DOHH2 (cell line): ENCODE measurements around the gene TM4SF18.

ENCODE experiments used
- H3F3A ChIP-seq: fragments of 200-600 bp; sonication (generic), shearing (Covaris generic); 2 replicates; pipeline ENCODE4 v1.6.0; 2016; ENCODE audit warnings: antibody characterized with exemption, mild to moderate bottlenecking; ENCODE audit not compliant: control insufficient read depth, insufficient read depth
- H3K27ac ChIP-seq: fragments of 200-600 bp; sonication (generic); 2 replicates; pipeline ENCODE4 v1.5.1; 2014; ENCODE audit warnings: low read depth, mild to moderate bottlenecking, low read length, moderate library complexity
- H3K27me3 ChIP-seq: fragments of 200-600 bp; sonication (generic); 2 replicates; pipeline ENCODE4 v1.6.1; 2014; ENCODE audit warnings: mild to moderate bottlenecking, low read length, mixed read lengths; ENCODE audit not compliant: control insufficient read depth
- H3K36me3 ChIP-seq: fragments of 200-600 bp; sonication (generic); 2 replicates; pipeline ENCODE4 v1.6.1; 2014; ENCODE audit warnings: mild to moderate bottlenecking, low read length, moderate library complexity, mixed read lengths; ENCODE audit not compliant: control insufficient read depth
- H3K4me1 ChIP-seq: fragments of 200-600 bp; sonication (generic); 2 replicates; pipeline ENCODE4 v1.6.1; 2014; ENCODE audit warnings: mild to moderate bottlenecking, low read length, mixed read lengths; ENCODE audit not compliant: control insufficient read depth
- H3K4me2 ChIP-seq: fragments of 200-600 bp; sonication (generic); 2 replicates; pipeline ENCODE4 v1.6.0; 2014; ENCODE audit warnings: mild to moderate bottlenecking, low read length, moderate library complexity
- H3K4me3 ChIP-seq: fragments of 200-600 bp; sonication (generic); 2 replicates; pipeline ENCODE4 v1.5.1; 2014; ENCODE audit warnings: mild to moderate bottlenecking, low read length, mixed read lengths
- H3K79me2 ChIP-seq: fragments of 200-600 bp; sonication (generic); 2 replicates; pipeline ENCODE4 v1.6.1; 2014; ENCODE audit warnings: mild to moderate bottlenecking, low read length, mixed read lengths; ENCODE audit not compliant: control insufficient read depth
- H3K9me2 ChIP-seq: fragments of 200-600 bp; sonication (generic); replicated peaks from 2 replicates; pipeline ENCODE4 v1.6.1; 2014; ENCODE audit warnings: mild to moderate bottlenecking, low read length, mixed read lengths; ENCODE audit not compliant: control insufficient read depth
- H3K9me3 ChIP-seq: fragments of 200-600 bp; sonication (generic); 2 replicates; pipeline ENCODE4 v1.6.1; 2014; ENCODE audit warnings: antibody characterized with exemption, low read length, mixed read lengths; ENCODE audit not compliant: control insufficient read depth, insufficient read depth
- H4K20me1 ChIP-seq: fragments of 200-600 bp; sonication (generic); 2 replicates; pipeline ENCODE4 v1.6.0; 2014; ENCODE audit warnings: low read depth, mild to moderate bottlenecking, antibody characterized with exemption, low read length, moderate library complexity; ENCODE audit not compliant: control insufficient read depth, insufficient read depth
- EZH2phosphoT487 ChIP-seq: fragments of 200-600 bp; sonication (generic); IDR thresholded peaks from 2 replicates; pipeline ENCODE4 v1.6.1; 2017; ENCODE audit warnings: borderline replicate concordance, mild to moderate bottlenecking, antibody characterized with exemption, low read length, moderate library complexity, mixed read lengths
- TF ChIP-seq, protein P1 (sequence below): fragments of 200-600 bp; sonication (generic); IDR thresholded peaks from one replicate; pipeline ENCODE4 v1.5.1; 2014; ENCODE audit warnings: antibody characterized with exemption, mild to moderate bottlenecking, low read depth, low read length; ENCODE audit not compliant: poor library complexity, severe bottlenecking

The TM4SF18 gene

GRCh38 chr3:149307435-149307783 is 26.0 kb downstream of the TM4SF18 start:
- H3K4me2 ChIP-seq = no peak overlapping the region
- no peaks in the 10 kb centered on the region for H3K9me2 ChIP-seq
- no peaks in the 10 kb centered on the region for H3F3A ChIP-seq
- H4K20me1 ChIP-seq = no peaks in the 10 kb centered on the region
- no peaks in the 10 kb centered on the region for H3K9me3 ChIP-seq
- H3K27ac ChIP-seq = no peak overlapping the region
- no peaks in the 10 kb centered on the region for H3K36me3 ChIP-seq
- H3K4me1 ChIP-seq = no peaks in the 10 kb centered on the region
- H3K79me2 ChIP-seq = no peaks in the 10 kb centered on the region
- TF ChIP-seq, protein P1, sequence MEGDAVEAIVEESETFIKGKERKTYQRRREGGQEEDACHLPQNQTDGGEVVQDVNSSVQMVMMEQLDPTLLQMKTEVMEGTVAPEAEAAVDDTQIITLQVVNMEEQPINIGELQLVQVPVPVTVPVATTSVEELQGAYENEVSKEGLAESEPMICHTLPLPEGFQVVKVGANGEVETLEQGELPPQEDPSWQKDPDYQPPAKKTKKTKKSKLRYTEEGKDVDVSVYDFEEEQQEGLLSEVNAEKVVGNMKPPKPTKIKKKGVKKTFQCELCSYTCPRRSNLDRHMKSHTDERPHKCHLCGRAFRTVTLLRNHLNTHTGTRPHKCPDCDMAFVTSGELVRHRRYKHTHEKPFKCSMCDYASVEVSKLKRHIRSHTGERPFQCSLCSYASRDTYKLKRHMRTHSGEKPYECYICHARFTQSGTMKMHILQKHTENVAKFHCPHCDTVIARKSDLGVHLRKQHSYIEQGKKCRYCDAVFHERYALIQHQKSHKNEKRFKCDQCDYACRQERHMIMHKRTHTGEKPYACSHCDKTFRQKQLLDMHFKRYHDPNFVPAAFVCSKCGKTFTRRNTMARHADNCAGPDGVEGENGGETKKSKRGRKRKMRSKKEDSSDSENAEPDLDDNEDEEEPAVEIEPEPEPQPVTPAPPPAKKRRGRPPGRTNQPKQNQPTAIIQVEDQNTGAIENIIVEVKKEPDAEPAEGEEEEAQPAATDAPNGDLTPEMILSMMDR = no peak
- no peak for TF ChIP-seq EZH2phosphoT487
- no peak overlapping the region for H3K4me3 ChIP-seq
- H3K27me3 ChIP-seq = peaks cover 10% of the 10 kb centered on the region; the same call in 1 of the 2 replicates

DNA sequence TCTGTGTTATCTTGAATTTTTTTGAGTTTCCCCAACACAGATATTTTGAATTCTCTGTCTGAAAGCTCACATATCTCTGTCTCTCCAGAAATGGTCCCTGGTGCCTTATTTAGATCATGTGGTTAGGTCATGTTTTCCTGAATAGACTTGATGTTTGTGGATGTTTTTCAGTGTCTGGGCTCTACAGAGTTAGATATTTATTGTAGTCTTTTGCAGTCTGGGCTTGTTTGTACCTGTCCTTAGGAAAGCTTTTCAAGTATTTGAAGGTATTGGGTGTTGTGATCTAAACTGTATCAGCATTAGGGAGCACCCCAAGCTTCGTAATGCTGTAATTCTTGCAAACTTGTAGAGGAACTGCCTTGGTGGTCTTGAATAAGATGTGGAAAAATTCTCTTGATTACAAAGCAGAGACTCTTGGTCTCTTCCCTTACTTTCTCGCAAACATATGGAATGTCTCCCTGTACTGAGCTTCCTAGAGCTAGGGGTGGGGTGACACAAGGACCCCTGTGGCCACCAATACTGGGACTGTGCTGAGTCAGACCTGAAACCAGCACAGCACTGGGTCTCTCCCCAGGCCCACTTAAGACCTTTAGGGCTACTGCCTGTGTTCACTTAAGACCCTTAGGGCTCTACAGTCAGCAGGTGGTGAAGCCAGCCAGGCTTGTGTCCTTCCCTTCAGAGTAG is 26.5 kb downstream of the TM4SF18 start:
- Histone ChIP-seq H3K79me2 (no peaks in the 10 kb centered on the region), H3K4me2 (no peak overlapping the region), H3F3A (no peaks in the 10 kb centered on the region), H4K20me1 (no peaks in the 10 kb centered on the region), H3K4me3 (no peak overlapping the region), H3K4me1 (no peaks in the 10 kb centered on the region), H3K9me2 (no peaks in the 10 kb centered on the region), H3K27ac (no peak overlapping the region), H3K36me3 (no peaks in the 10 kb centered on the region), H3K9me3 (no peaks in the 10 kb centered on the region), H3K27me3 (peaks cover 10% of the 10 kb centered on the region; the same call in 1 of the 2 replicates)
- TF ChIP-seq, protein P1 = no peak
- TF ChIP-seq EZH2phosphoT487 = no peak

DNA sequence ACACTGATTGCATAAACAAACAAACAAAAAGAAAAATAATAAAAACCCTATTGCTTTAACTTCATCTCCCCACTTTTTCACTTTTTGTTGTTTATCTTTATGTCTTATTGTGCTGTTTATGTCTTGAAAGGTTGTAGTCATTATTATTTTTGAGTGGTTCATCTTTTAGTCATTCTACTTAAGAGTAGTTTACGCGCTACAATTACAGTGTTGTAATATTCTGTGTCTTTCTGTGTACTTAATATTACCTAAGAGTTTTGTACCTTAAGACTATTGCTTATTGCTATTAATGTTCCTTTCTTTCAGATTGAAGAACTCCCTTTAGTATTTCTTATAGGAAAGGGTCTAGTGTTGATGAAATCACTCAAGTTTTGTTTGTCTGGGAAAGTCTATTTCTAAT is 28.1 kb downstream of the TM4SF18 start:
- H3K27ac ChIP-seq = no peak overlapping the region
- no peaks in the 10 kb centered on the region for H3K79me2 ChIP-seq
- TF ChIP-seq EZH2phosphoT487 = no peak
- TF ChIP-seq, protein P1 = no peak
- no peaks in the 10 kb centered on the region for H3K9me3 ChIP-seq
- no peaks in the 10 kb centered on the region for H3K4me1 ChIP-seq
- H3K4me2 ChIP-seq = no peak overlapping the region
- no peaks in the 10 kb centered on the region for H3F3A ChIP-seq
- H3K27me3 ChIP-seq = peaks cover 14% of the 10 kb centered on the region
- no peaks in the 10 kb centered on the region for H3K9me2 ChIP-seq
- no peaks in the 10 kb centered on the region for H3K36me3 ChIP-seq
- H4K20me1 ChIP-seq = no peaks in the 10 kb centered on the region
- no peak overlapping the region for H3K4me3 ChIP-seq
